Activated CD4-positive, alpha-beta T cell treated with anti-CD3 and anti-CD28 coated beads, Interleukin-2, amount 10 ng/mL, durations not matched to agents 24 days and 14 days (primary cell): ENCODE measurements around the gene CNGA1. TPM values are rescaled to one million over a fixed set of nuclear protein-coding genes. Genes with fewer than 3 reads are reported as not detected.
A peak's percentile ranks its signal among the peaks of the same experiment; 100 is the strongest.
"Not testable (repeated sequence)": the region's sequence is repeated elsewhere in the genome, so short reads cannot be mapped to it uniquely, and the experiment has no call there.

Experiments
- DNase-seq: peaks from one replicate; pipeline ENCODE4 v3.0.0; 2022
- H3K27ac Mint-ChIP-seq: one replicate; pipeline ENCODE4 v1.8.0; 2022; ENCODE audit warnings: mild to moderate bottlenecking, mixed read lengths
- H3K27me3 Mint-ChIP-seq: one replicate; pipeline ENCODE4 v1.8.0; 2022; ENCODE audit warnings: mixed read lengths
- H3K36me3 Mint-ChIP-seq: one replicate; pipeline ENCODE4 v1.8.0; 2022; ENCODE audit warnings: low read depth, mild to moderate bottlenecking, mixed read lengths
- H3K4me1 Mint-ChIP-seq: one replicate; pipeline ENCODE4 v1.8.0; 2021; ENCODE audit warnings: mixed read lengths
- H3K4me3 Mint-ChIP-seq: one replicate; pipeline ENCODE4 v1.8.0; 2022; ENCODE audit warnings: mild to moderate bottlenecking, moderate library complexity, mixed read lengths
- H3K9me3 Mint-ChIP-seq: one replicate; pipeline ENCODE4 v1.8.0; 2021; ENCODE audit warnings: mixed read lengths
- intact Hi-C: fragments of 100-400 bp; cut with micrococcal nuclease; formaldehyde crosslinking; loops from one replicate; pipeline ENCODE4 v1.15.1; 2023
- total RNA-seq: library from RNA; stranded (reverse); gene quantifications from 2 replicates; pipeline ENCODE4 v1.2.3, GENCODE V29; 2022

CNGA1 gene
- total RNA-seq, 1 donor from 2014 or later: not detected

GRCh38 chr4:47996021-47996420, 20.5 kb downstream of the CNGA1 start:
- Mint-ChIP-seq H3K4me1 (no peaks in the 10 kb centered on the region), H3K27ac (no peak overlapping the region), H3K9me3 (peaks cover 9% of the 10 kb centered on the region), H3K36me3 (no peaks in the 10 kb centered on the region), H3K27me3 (peaks cover 7% of the 10 kb centered on the region), H3K4me3 (no peak overlapping the region)
- intact Hi-C loops: no loop called here
- no peak for DNase-seq

DNA sequence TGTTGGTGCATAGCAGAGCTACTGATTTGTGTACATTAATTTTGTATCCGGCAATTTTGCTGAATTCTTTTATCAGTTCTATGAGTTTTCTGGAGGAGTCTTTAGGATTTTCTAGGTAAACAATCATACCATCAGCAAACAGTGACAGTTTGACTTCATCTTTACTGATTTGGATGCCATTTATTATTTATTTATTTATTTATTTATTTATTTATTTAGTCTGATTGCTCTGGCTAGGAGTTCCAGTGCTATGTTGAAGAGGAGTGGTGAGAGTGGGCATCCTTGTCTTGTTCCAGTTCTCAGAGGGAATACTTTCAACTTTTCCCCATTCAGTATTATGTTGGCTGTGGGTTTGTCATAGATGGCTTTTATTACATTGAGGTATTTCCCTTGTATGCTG, 24.0 kb downstream of the CNGA1 start:
- H3K27me3 Mint-ChIP-seq, H3K9me3 Mint-ChIP-seq, H3K36me3 Mint-ChIP-seq, H3K4me1 Mint-ChIP-seq, DNase-seq, H3K27ac Mint-ChIP-seq, intact Hi-C loops, H3K4me3 Mint-ChIP-seq: not testable (repeated sequence)

DNA sequence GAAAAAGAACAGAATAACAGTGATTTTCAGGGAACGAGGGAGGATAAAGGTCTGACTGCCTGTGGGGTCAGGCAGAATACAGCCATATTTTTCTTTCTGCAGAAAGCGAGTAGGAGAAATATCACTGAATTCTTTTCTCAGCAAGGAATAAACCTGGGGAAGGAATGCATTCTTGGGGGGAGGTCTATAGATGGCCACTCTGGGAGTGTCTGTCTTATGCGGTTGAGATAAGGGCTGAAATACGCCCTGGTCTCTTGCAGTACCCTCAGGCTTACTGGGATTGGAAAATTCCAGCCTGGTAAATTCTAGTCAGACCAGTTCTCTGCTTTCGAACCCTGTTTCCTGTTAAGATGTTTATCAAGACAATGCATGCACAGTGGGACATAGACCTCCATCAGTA, 26.3 kb downstream of the CNGA1 start:
- no peaks in the 10 kb centered on the region for H3K4me1 Mint-ChIP-seq

DNA sequence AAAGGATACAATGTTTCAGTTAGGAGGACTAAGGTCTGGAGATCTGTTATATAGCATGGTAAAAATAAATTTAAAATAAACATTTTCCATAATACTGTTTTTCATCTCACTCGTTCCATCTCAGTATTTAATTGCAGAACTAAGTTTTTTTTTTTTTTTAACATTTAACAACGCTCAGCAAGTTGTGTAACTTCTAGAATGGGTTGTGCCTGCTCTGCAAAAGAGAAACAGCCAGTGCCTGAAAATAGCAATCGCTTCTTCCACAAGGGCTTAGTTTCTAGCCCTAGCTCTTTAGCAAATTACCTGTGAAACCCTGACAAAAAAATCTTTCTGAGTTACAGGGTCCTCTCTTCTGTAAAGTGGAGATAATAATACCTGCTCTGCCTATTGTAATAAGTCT, 41.9 kb downstream of the CNGA1 start:
- intact Hi-C loops: no loop called here
- DNase-seq: no peak
- Mint-ChIP-seq H3K27ac (no peak overlapping the region), H3K4me1 (no peaks in the 10 kb centered on the region), H3K27me3 (no peaks in the 10 kb centered on the region), H3K4me3 (no peak overlapping the region), H3K36me3 (no peaks in the 10 kb centered on the region), H3K9me3 (no peaks in the 10 kb centered on the region)

More for the DNA sequence above, 26.3 kb downstream of the CNGA1 start:
- peaks cover 14% of the 10 kb centered on the region for H3K27me3 Mint-ChIP-seq
- DNase-seq: no peak
- intact Hi-C loops: no loop called here
- H3K9me3 Mint-ChIP-seq: peaks cover 8% of the 10 kb centered on the region
- H3K36me3 Mint-ChIP-seq: no peaks in the 10 kb centered on the region
- no peak overlapping the region for H3K27ac Mint-ChIP-seq
- no peak overlapping the region for H3K4me3 Mint-ChIP-seq

DNA sequence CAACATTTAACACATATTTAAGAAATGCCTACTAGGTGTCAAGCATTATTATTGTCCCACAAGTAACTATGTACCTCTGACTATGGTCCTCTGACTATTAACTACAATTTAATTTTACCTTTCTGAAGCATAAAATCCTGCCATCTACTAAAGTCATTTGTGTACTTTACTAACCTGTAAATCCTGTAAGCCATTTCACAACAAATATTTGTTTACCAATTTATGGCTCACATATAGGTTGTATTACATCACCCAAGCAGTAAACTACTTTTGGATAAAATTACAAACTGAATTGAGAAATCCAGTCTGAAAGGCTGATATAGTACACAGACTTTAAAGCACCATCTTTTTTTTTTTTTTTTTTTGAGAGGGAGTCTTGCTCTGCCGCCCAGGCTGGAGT, 43.8 kb downstream of the CNGA1 start:
- Mint-ChIP-seq H3K4me1 (no peaks in the 10 kb centered on the region), H3K27ac (no peak overlapping the region), H3K27me3 (peaks cover 2% of the 10 kb centered on the region), H3K9me3 (no peaks in the 10 kb centered on the region), H3K36me3 (no peaks in the 10 kb centered on the region), H3K4me3 (no peak overlapping the region)
- no peak for DNase-seq
- intact Hi-C loops: no loop called here

DNA sequence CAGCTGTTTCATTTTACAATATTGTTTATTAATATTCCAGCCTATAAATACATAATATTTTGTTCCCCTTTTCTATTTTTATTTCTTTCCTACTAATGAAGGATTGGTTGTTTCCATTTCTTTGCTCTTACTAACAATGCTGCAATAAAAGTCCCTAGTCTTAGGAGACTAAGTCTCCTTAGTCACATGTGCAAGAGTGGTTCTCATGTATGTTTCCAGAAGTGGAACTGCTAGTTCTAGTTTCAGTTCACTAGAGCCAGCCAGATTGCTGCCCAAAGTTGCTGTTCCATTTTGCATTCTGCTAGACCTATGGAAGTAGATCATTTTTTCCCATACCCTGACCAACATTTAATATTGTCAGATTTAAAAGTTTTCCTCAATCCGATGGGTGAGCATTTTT, 44.3 kb downstream of the CNGA1 start:
- Mint-ChIP-seq H3K27me3 (peaks cover 2% of the 10 kb centered on the region), H3K36me3 (no peaks in the 10 kb centered on the region)

GRCh38 chr4:47968847-47969246, 47.6 kb downstream of the CNGA1 start:
- Mint-ChIP-seq H3K27me3 (peaks cover 2% of the 10 kb centered on the region), H3K4me1 (no peaks in the 10 kb centered on the region), H3K4me3 (no peak overlapping the region), H3K9me3 (no peaks in the 10 kb centered on the region), H3K27ac (no peak overlapping the region), H3K36me3 (no peaks in the 10 kb centered on the region)
- DNase-seq: no peak
- intact Hi-C loops: no loop called here

More for the DNA sequence above, 44.3 kb downstream of the CNGA1 start:
- no peak overlapping the region for H3K4me3 Mint-ChIP-seq
- H3K9me3 Mint-ChIP-seq: no peaks in the 10 kb centered on the region
- H3K27ac Mint-ChIP-seq: no peak overlapping the region
- DNase-seq: no peak
- H3K4me1 Mint-ChIP-seq: no peaks in the 10 kb centered on the region
- intact Hi-C loops: no loop called here

- H3K27me3 Mint-ChIP-seq: peaks cover 3% of the 10 kb centered on the region
- intact Hi-C loops: no loop called here
- no peak for DNase-seq
- no peak overlapping the region for H3K27ac Mint-ChIP-seq
- H3K9me3 Mint-ChIP-seq: no peaks in the 10 kb centered on the region
- no peaks in the 10 kb centered on the region for H3K36me3 Mint-ChIP-seq
- no peak overlapping the region for H3K4me3 Mint-ChIP-seq
- H3K4me1 Mint-ChIP-seq: no peaks in the 10 kb centered on the region
These were observed 61.8 kb downstream of the CNGA1 start for GRCh38 chr4:47954677-47955076.

DNA sequence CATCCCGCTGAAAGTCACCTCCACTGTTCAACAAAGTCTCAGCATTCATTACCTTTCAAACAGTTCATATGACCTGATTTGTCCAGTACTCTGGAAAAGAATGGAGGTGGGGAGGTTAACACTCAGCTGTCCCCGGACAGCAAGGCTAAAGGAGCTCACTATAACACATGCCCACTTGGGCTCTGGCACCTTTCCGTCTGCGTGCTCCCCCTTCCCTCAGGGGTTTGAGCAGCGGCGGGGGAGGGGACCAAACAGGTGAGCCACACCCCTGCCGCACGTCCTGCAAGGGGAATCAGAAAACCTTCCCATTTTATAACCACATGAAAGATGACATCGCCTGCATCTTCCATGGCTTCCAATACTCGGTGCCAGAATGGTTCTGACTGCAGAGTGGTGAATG, 62.2 kb downstream of the CNGA1 start:
- Mint-ChIP-seq H3K4me1 (no peaks in the 10 kb centered on the region), H3K9me3 (no peaks in the 10 kb centered on the region), H3K36me3 (no peaks in the 10 kb centered on the region), H3K27me3 (peaks cover 3% of the 10 kb centered on the region), H3K4me3 (no peak overlapping the region), H3K27ac (no peak overlapping the region)
- intact Hi-C loops: no loop called here
- DNase-seq: no peak

DNA sequence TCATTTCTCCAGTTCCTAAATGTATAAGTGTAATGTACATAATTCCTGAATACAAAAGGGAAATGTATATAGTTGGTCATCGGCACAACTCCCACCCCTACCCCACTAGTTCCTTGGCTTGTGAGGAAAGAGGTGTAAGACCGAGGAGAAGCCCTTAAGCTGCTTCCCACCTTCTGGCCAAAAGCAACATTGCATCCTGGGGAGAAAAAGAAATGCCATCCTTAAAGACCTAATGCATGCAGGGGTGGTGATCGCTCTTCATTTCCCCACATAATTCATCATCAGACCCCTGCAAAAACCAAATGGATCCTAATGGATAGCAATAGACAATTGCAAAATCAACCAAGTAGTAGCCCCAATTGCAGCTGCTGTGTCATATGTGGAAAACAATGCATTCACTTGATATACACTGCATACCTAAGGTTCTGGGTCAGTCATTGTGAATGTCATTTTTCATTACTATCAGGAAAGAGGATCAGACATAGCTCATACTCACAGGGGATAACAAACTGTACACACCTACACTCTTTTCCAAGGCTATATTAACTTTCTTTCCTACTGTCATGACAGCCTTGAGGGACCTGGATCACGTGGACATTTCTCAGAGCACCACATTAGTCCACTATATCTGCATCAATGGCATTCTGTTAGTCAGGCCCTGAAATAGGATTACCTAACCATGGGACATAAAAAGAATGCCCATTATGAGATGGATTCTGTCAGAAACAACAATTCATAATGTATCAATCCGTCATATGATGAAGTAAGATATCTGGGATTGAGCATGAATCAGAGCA, 70.4 kb downstream of the CNGA1 start:
- no peak for DNase-seq
- H3K27ac Mint-ChIP-seq: no peak overlapping the region
- H3K4me1 Mint-ChIP-seq: no peaks in the 10 kb centered on the region
- H3K9me3 Mint-ChIP-seq: peaks cover 4% of the 10 kb centered on the region
- intact Hi-C loops: no loop called here
- peaks cover 3% of the 10 kb centered on the region for H3K27me3 Mint-ChIP-seq
- no peak overlapping the region for H3K4me3 Mint-ChIP-seq
- no peaks in the 10 kb centered on the region for H3K36me3 Mint-ChIP-seq

DNA sequence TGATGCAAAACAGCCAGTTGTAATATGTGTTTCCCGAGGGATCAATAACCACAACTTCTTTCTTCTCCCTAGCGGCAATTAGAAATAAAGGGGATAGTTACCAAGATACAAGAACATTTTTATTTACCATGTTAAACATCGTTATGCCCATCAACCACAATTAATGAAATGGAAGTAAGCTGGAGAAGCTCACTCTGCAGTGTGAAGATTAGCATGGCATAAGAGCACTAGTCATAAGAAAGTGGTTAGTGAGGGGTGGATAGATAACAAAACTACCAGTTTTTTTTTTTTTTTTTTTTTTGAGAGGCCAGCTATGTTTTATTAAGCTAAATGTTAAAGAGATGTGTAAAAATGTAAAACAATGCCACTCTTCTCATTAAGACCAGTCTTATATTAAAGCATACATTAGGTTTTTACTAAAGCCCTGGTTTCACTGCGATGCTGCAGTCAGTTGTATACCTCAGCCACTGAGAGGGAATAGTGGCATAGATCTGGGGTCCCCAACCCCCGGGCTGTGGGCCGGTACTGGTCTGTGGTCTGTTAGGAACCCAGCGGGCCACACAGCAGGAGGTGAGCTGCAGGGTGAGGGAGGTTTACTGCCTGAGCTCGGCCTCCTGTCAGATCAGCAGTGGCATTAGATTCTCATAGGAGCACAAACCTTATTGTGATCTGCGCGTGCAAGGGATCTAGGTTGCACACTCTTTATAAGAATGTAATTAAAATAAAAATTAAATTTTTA, 74.2 kb downstream of the CNGA1 start:
- Mint-ChIP-seq H3K4me1 (no peaks in the 10 kb centered on the region), H3K36me3 (no peaks in the 10 kb centered on the region), H3K27me3 (peaks cover 4% of the 10 kb centered on the region), H3K4me3 (no peak overlapping the region), H3K27ac (no peak overlapping the region), H3K9me3 (no peaks in the 10 kb centered on the region)
- intact Hi-C loops: no loop called here
- DNase-seq: no peak

GRCh38 chr4:47939456-47939855, 77.0 kb downstream of the CNGA1 start:
- Mint-ChIP-seq H3K27me3 (peaks cover 11% of the 10 kb centered on the region), H3K27ac (no peak overlapping the region), H3K4me1 (no peaks in the 10 kb centered on the region), H3K4me3 (no peak overlapping the region), H3K36me3 (no peaks in the 10 kb centered on the region), H3K9me3 (no peaks in the 10 kb centered on the region)
- intact Hi-C loops: no loop called here
- DNase-seq: no peak

DNA sequence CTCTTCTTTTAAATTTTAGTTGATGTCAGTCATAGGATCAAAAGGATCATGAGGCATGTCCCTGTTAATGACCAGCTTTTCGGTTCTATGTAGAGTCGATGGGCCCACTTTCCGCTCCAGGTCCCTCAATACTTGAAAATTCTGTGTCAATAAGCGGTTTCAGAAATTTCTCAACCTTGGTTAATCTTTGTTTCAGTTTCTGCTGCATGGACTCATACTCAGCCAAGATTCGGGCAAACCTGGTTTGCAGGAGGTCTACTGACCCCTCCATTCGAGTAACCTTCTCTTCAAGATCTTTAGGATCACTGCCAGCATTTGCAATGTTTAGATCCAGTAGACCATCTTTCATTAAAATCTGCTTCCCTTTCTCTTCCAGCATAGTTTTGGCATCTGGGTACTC, 80.1 kb downstream of the CNGA1 start:
- Mint-ChIP-seq H3K4me3 (no peak overlapping the region), H3K27ac (no peak overlapping the region), H3K36me3 (no peaks in the 10 kb centered on the region), H3K9me3 (no peaks in the 10 kb centered on the region), H3K27me3 (peaks cover 13% of the 10 kb centered on the region), H3K4me1 (peaks cover 1% of the 10 kb centered on the region)
- intact Hi-C loops: no loop called here
- DNase-seq: peak; percentile 45

GRCh38 chr4:47933840-47934239, 82.6 kb downstream of the CNGA1 start:
- Mint-ChIP-seq H3K27ac (no peak overlapping the region), H3K4me3 (no peak overlapping the region), H3K4me1 (peaks cover 1% of the 10 kb centered on the region), H3K36me3 (no peaks in the 10 kb centered on the region), H3K27me3 (peaks cover 16% of the 10 kb centered on the region), H3K9me3 (no peaks in the 10 kb centered on the region)
- no peak for DNase-seq
- intact Hi-C loops: loop anchor here (1.0 to 5.0 kb wide), 4 partner anchors 97 to 1092 kb away; partner anchors contain the start of gene CORIN
